H9 (cell line): ENCODE measurements around the gene BPIFB6. TPM values are rescaled to one million over a fixed set of nuclear protein-coding genes. Genes with fewer than 3 reads are reported as not detected.
A peak's percentile ranks its signal among the peaks of the same experiment; 100 is the strongest.

ENCODE experiments used
- DNase-seq: peaks from one replicate; pipeline ENCODE4 v3.0.0-alpha.2; 2017
- H2AFZ ChIP-seq: one replicate; pipeline ENCODE4 v1.6.1; 2013; ENCODE audit warnings: mild to moderate bottlenecking, low read length, control low read depth, moderate library complexity
- H2AK5ac ChIP-seq: 2 replicates; pipeline ENCODE4 v1.6.1; 2013; ENCODE audit warnings: low read length, control low read depth, mixed read lengths; ENCODE audit not compliant: insufficient read length
- H2BK120ac ChIP-seq: one replicate; pipeline ENCODE4 v1.6.1; 2013; ENCODE audit warnings: low read depth, mild to moderate bottlenecking, low read length, control low read depth, inconsistent platforms; ENCODE audit not compliant: poor library complexity, severe bottlenecking
- H2BK12ac ChIP-seq: 2 replicates; pipeline ENCODE4 v1.6.1; 2013; ENCODE audit warnings: low read length, control low read depth, mixed read lengths, low read depth; ENCODE audit not compliant: insufficient read length
- H2BK15ac ChIP-seq: 2 replicates; pipeline ENCODE4 v1.6.1; 2013; ENCODE audit warnings: low read depth, low read length, control low read depth
- H2BK20ac ChIP-seq: one replicate; pipeline ENCODE4 v1.6.1; 2013; ENCODE audit warnings: low read depth, mild to moderate bottlenecking, low read length, control low read depth, inconsistent platforms; ENCODE audit not compliant: poor library complexity, severe bottlenecking
- H2BK5ac ChIP-seq: 2 replicates; pipeline ENCODE4 v1.6.1; 2013; ENCODE audit warnings: low read length, control low read depth, mixed read lengths; ENCODE audit not compliant: insufficient read length
- H3K14ac ChIP-seq: 2 replicates; pipeline ENCODE4 v1.6.1; 2013; ENCODE audit warnings: low read length, control low read depth; ENCODE audit not compliant: insufficient read depth
- H3K18ac ChIP-seq: 2 replicates; pipeline ENCODE4 v1.6.1; 2013; ENCODE audit warnings: low read depth, mild to moderate bottlenecking, mixed read lengths, low read length, control low read depth; ENCODE audit not compliant: insufficient read length
- H3K23ac ChIP-seq: 2 replicates; pipeline ENCODE4 v1.6.1; 2013; ENCODE audit warnings: low read length, control low read depth, mixed read lengths, low read depth; ENCODE audit not compliant: insufficient read length
- H3K23me2 ChIP-seq: 2 replicates; pipeline ENCODE4 v1.6.1; 2013; ENCODE audit warnings: low read depth, mild to moderate bottlenecking, mixed read lengths, low read length, control low read depth; ENCODE audit not compliant: insufficient read length, poor library complexity, severe bottlenecking
- H3K27ac ChIP-seq: 2 replicates; pipeline ENCODE4 v1.5.1; 2013; ENCODE audit warnings: low read length, control low read depth, mixed read lengths, low read depth; ENCODE audit not compliant: insufficient read length
- H3K27me3 ChIP-seq: 2 replicates; pipeline ENCODE4 v1.6.1; 2013; ENCODE audit warnings: low read length, control low read depth, inconsistent platforms; ENCODE audit not compliant: insufficient read depth
- H3K4ac ChIP-seq: 2 replicates; pipeline ENCODE4 v1.6.1; 2013; ENCODE audit warnings: low read depth, mild to moderate bottlenecking, control low read depth, inconsistent platforms, low read length, moderate library complexity
- H3K4me1 ChIP-seq: 2 replicates; pipeline ENCODE4 v1.6.1; 2013; ENCODE audit warnings: low read length, control low read depth, inconsistent platforms; ENCODE audit not compliant: insufficient read depth
- H3K4me2 ChIP-seq: 2 replicates; pipeline ENCODE4 v1.6.1; 2013; ENCODE audit warnings: low read length, control low read depth, mixed read lengths; ENCODE audit not compliant: insufficient read length, insufficient read depth
- H3K56ac ChIP-seq: 2 replicates; pipeline ENCODE4 v1.6.1; 2013; ENCODE audit warnings: low read depth, mild to moderate bottlenecking, mixed read lengths, low read length, control low read depth; ENCODE audit not compliant: insufficient read length
- H3K79me1 ChIP-seq: 2 replicates; pipeline ENCODE4 v1.6.1; 2013; ENCODE audit warnings: low read depth, mild to moderate bottlenecking, moderate library complexity, low read length, control low read depth, inconsistent platforms; ENCODE audit not compliant: insufficient read depth, poor library complexity, severe bottlenecking
- H3K79me2 ChIP-seq: 2 replicates; pipeline ENCODE4 v1.6.1; 2013; ENCODE audit warnings: low read length, control low read depth, inconsistent platforms; ENCODE audit not compliant: insufficient read depth
- H3K9ac ChIP-seq: 2 replicates; pipeline ENCODE4 v1.6.1; 2013; ENCODE audit warnings: low read length, control low read depth, mixed read lengths; ENCODE audit not compliant: insufficient read length; ENCODE audit errors: extremely low read depth
- H3K9me3 ChIP-seq: one replicate; pipeline ENCODE4 v1.6.1; 2013; ENCODE audit warnings: low read depth, low read length, inconsistent platforms; ENCODE audit not compliant: control insufficient read depth
- H3T11ph ChIP-seq: one replicate; pipeline ENCODE4 v1.6.1; 2013; ENCODE audit warnings: mild to moderate bottlenecking, low read length, control low read depth, inconsistent platforms
- H4K20me1 ChIP-seq: one replicate; pipeline ENCODE4 v1.6.1; 2013; ENCODE audit not compliant: control insufficient read depth, insufficient read length, insufficient read depth
- H4K5ac ChIP-seq: 2 replicates; pipeline ENCODE4 v1.6.1; 2013; ENCODE audit warnings: low read depth, mild to moderate bottlenecking, mixed read lengths, low read length, control low read depth; ENCODE audit not compliant: insufficient read length
- H4K8ac ChIP-seq: replicated peaks from 2 replicates; pipeline ENCODE4 v1.6.1; 2013; ENCODE audit warnings: low read length, control low read depth, mixed read lengths, low read depth; ENCODE audit not compliant: insufficient read length
- H4K91ac ChIP-seq: 2 replicates; pipeline ENCODE4 v1.6.1; 2013; ENCODE audit warnings: low read depth, mild to moderate bottlenecking, moderate library complexity, mixed read lengths, low read length, control low read depth; ENCODE audit not compliant: insufficient read length
- H3K27ac Mint-ChIP-seq, 3 experiments: 2 replicates in 2 of 3; 3 replicates in 1 of 3; pipeline ENCODE4 v1.8.0; 2020 to 2021; ENCODE audit warnings: mixed read lengths in 3 of 3, mild to moderate bottlenecking in 1 of 3, moderate library complexity in 1 of 3
- H3K27me3 Mint-ChIP-seq: 2 replicates; pipeline ENCODE4 v1.8.0; 2021; ENCODE audit warnings: low read depth, mild to moderate bottlenecking, moderate library complexity, mixed read lengths
- H3K36me3 Mint-ChIP-seq, 3 experiments: 2 replicates in 2 of 3; 3 replicates in 1 of 3; pipeline ENCODE4 v1.8.0; 2020 to 2021; ENCODE audit warnings: low read depth in 3 of 3, mixed read lengths in 3 of 3; ENCODE audit not compliant: insufficient read depth in 1 of 3
- H3K4me1 Mint-ChIP-seq, 2 experiments: 2 replicates each; pipeline ENCODE4 v1.8.0; 2020; ENCODE audit warnings: mixed read lengths in 2 of 2
- H3K4me3 Mint-ChIP-seq, 2 experiments: 2 replicates in 1 of 2; 3 replicates in 1 of 2; pipeline ENCODE4 v1.8.0; 2020 to 2021; ENCODE audit warnings: mild to moderate bottlenecking in 2 of 2, mixed read lengths in 2 of 2, moderate library complexity in 1 of 2
- H3K9me3 Mint-ChIP-seq, 2 experiments: 2 replicates in 1 of 2; 3 replicates in 1 of 2; pipeline ENCODE4 v1.8.0; 2020; ENCODE audit warnings: mild to moderate bottlenecking in 2 of 2, mixed read lengths in 2 of 2, moderate library complexity in 1 of 2
- CTCF ChIP-seq: fragments of 200-600 bp; sonication (generic); conservative IDR thresholded peaks from 3 replicates; pipeline ENCODE4 v1.8.0; 2021; ENCODE audit warnings: antibody characterized with exemption, mild to moderate bottlenecking
- WGBS: extraction: QIAGEN DNeasy Blood & Tissue Kit; methylation state at CpG from one replicate; pipeline ENCODE4 v1.1.7; 2013; ENCODE audit warnings: missing lambda C conversion rate, low lambda C conversion rate, mixed read lengths; ENCODE audit not compliant: insufficient read length; ENCODE audit errors: extremely low coverage; 5-methylcytosine and 5-hydroxymethylcytosine counted together
- total RNA-seq: library from RNA; stranded (reverse); gene quantifications from 2 replicates; pipeline ENCODE4 v1.2.1, GENCODE V29; 2021

Gene BPIFB6
- total RNA-seq, 1 experiment from 2014 or later = not detected

- Histone ChIP-seq H2AK5ac (no peak overlapping the region), H2AFZ (no peak overlapping the region), H3K23ac (no peak overlapping the region), H3K4me1 (no peaks in the 10 kb centered on the region), H2BK120ac (no peak overlapping the region), H4K5ac (no peak overlapping the region), H3K14ac (no peak overlapping the region; the same call in 1 of the 2 replicates), H2BK12ac (no peak overlapping the region), H4K8ac (no peak overlapping the region), H4K20me1 (no peaks in the 10 kb centered on the region), H4K91ac (no peak overlapping the region), H3K27ac (no peak overlapping the region), H3K56ac (no peak overlapping the region), H3K9ac (no peak overlapping the region), H3T11ph (no peak overlapping the region), H3K18ac (no peak overlapping the region), H2BK15ac (no peak overlapping the region), H3K4me2 (no peak overlapping the region), H2BK20ac (no peak overlapping the region), H2BK5ac (no peak overlapping the region), H3K4ac (no peak overlapping the region), H3K27me3 (no peaks in the 10 kb centered on the region), H3K9me3 (no peaks in the 10 kb centered on the region), H3K79me1 (no peaks in the 10 kb centered on the region), H3K23me2 (no peaks in the 10 kb centered on the region), H3K79me2 (no peaks in the 10 kb centered on the region)
- H3K4me3 Mint-ChIP-seq = no peak overlapping the region
- H3K9me3 Mint-ChIP-seq = peaks cover 5% of the 10 kb centered on the region in 2 experiments; a peak in 3 of 5 replicates
- TF ChIP-seq CTCF = no peak
- no peaks in the 10 kb centered on the region; the same call in 1 of the 2 replicates for H3K27me3 Mint-ChIP-seq
- H3K4me1 Mint-ChIP-seq = peaks cover 7 to 9% of the 10 kb centered on the region in 2 experiments
- H3K27ac Mint-ChIP-seq = 0 out of 7 replicates have a peak overlapping the region, but pooled peaks of 1 of the 3 experiments have one; percentile 37
- no peak for DNase-seq
- no CpG with 5 or more reads among the region's 19 CpGs for WGBS
- peaks cover 0 to 4% (median 0%) of the 10 kb centered on the region in 3 experiments; a peak in 3 of 7 replicates for H3K36me3 Mint-ChIP-seq
Observed at GRCh38 chr20:33009214-33010132, 22.0 kb upstream of the BPIFB6 start.
